Thyroid gland (tissue), 4 donors: ENCODE measurements around the gene MEOX2. TPM values are rescaled to one million over a fixed set of nuclear protein-coding genes. Genes with fewer than 3 reads are reported as not detected.

Source experiments
- DNase-seq, 2 donors: peaks; one replicate each; pipeline ENCODE4 v3.0.0-alpha.2; 2019
- H3K27ac ChIP-seq, 3 donors: fragments of 200-600 bp; sonication (generic); 1 replicate in 2 of 3; 2 replicates in 1 of 3; pipeline ENCODE4 v1.5.1; 2016 to 2019; ENCODE audit warnings: mild to moderate bottlenecking in 1 of 3, moderate library complexity in 1 of 3
- H3K27me3 ChIP-seq: fragments of 200-600 bp; sonication (generic); one replicate; pipeline ENCODE4 v1.5.1; 2019
- H3K36me3 ChIP-seq, 2 donors: fragments of 200-600 bp; sonication (generic); one replicate each; pipeline ENCODE4 v1.5.1; 2016 to 2019
- H3K4me1 ChIP-seq, 2 donors: fragments of 200-600 bp; sonication (generic); one replicate each; pipeline ENCODE4 v1.5.1; 2017 to 2019
- H3K4me3 ChIP-seq, 3 donors: fragments of 200-600 bp; sonication (generic); replicated peaks in 1 of 3; 1 replicate in 2 of 3; 2 replicates in 1 of 3; pipeline ENCODE4 v1.5.1; 2016; ENCODE audit warnings: mild to moderate bottlenecking in 1 of 3
- H3K9me3 ChIP-seq: fragments of 200-600 bp; sonication (generic); one replicate; pipeline ENCODE4 v1.5.1; 2017
- CTCF ChIP-seq, 6 experiments: fragments of 200-600 bp in 3 of 6; fragments of 450-650 bp in 3 of 6; sonication (generic) in 3 of 6; IDR thresholded peaks; one replicate each; pipeline ENCODE4 v1.5.1; 2016 to 2019; ENCODE audit warnings: antibody characterized with exemption in 6 of 6, mild to moderate bottlenecking in 2 of 6, inconsistent platforms in 1 of 6, moderate library complexity in 1 of 6
- POLR2A ChIP-seq, 2 donors: fragments of 450-650 bp; IDR thresholded peaks; one replicate each; pipeline ENCODE4 v1.6.1; 2017; ENCODE audit warnings: antibody characterized with exemption in 2 of 2, mild to moderate bottlenecking in 2 of 2, moderate library complexity in 1 of 2
- WGBS, 2 donors: methylation state at CpG; one replicate each; pipeline ENCODE4 v1.1.5; 2017; 5-methylcytosine and 5-hydroxymethylcytosine counted together
- intact Hi-C: fragments of 100-400 bp; cut with DNase I; formaldehyde crosslinking; loops from one replicate; pipeline ENCODE4 v1.15.1; 2023
- total RNA-seq, 4 donors: library from RNA; depleted of rRNA; stranded (reverse); fragments of >200 nt; gene quantifications; one replicate each; pipeline ENCODE4 v1.2.3, GENCODE V29; 2016

MEOX2 gene
- total RNA-seq, 4 donors from 2014 or later = 4.5 to 12.2 (median 7.8) TPM

GRCh38 chr7:15593382-15593781 is 93.1 kb downstream of the MEOX2 start:
- Histone ChIP-seq H3K36me3 (no peaks in the 10 kb centered on the region), H3K4me3 (no peak overlapping the region), H3K27me3 (no peaks in the 10 kb centered on the region), H3K9me3 (no peaks in the 10 kb centered on the region), H3K4me1 (no peaks in the 10 kb centered on the region), H3K27ac (no peak overlapping the region)
- no peak for TF ChIP-seq CTCF (IDR thresholded peaks at IDR 0.05)
- no peak for TF ChIP-seq POLR2A (IDR thresholded peaks at IDR 0.05)
- WGBS, 2 donors = 88 to 93% methylated on average over 3 of the region's 3 CpGs
- no peak for DNase-seq
- intact Hi-C loops = no loop called here

- no peak for DNase-seq
- H3K36me3 ChIP-seq = no peaks in the 10 kb centered on the region
- intact Hi-C loops = no loop called here
- no peaks in the 10 kb centered on the region for H3K4me1 ChIP-seq
- no peaks in the 10 kb centered on the region for H3K9me3 ChIP-seq
- 88 to 91% methylated on average over 4 of the region's 4 CpGs for WGBS, 2 donors
- no peak overlapping the region for H3K27ac ChIP-seq
- H3K4me3 ChIP-seq = no peak overlapping the region
- no peaks in the 10 kb centered on the region for H3K27me3 ChIP-seq
- TF ChIP-seq CTCF (IDR thresholded peaks at IDR 0.05) (no peak), POLR2A (IDR thresholded peaks at IDR 0.05) (no peak)
Observed at GRCh38 chr7:15586266-15586665, 100.2 kb downstream of the MEOX2 start.

- Histone ChIP-seq H3K4me1 (no peaks in the 10 kb centered on the region), H3K9me3 (no peaks in the 10 kb centered on the region), H3K27ac (no peak overlapping the region), H3K27me3 (no peaks in the 10 kb centered on the region), H3K36me3 (no peaks in the 10 kb centered on the region), H3K4me3 (no peak overlapping the region)
- no peak for TF ChIP-seq POLR2A (IDR thresholded peaks at IDR 0.05)
- TF ChIP-seq CTCF (IDR thresholded peaks at IDR 0.05) = no peak
- no peak for DNase-seq
- intact Hi-C loops = no loop called here
- WGBS, 2 donors = 92 to 95% methylated on average over 3 of the region's 3 CpGs
Observed at GRCh38 chr7:15584575-15584974, 101.9 kb downstream of the MEOX2 start.

- Histone ChIP-seq H3K4me1 (no peaks in the 10 kb centered on the region), H3K4me3 (no peak overlapping the region), H3K27me3 (no peaks in the 10 kb centered on the region), H3K36me3 (no peaks in the 10 kb centered on the region), H3K9me3 (no peaks in the 10 kb centered on the region), H3K27ac (no peak overlapping the region)
- TF ChIP-seq POLR2A (IDR thresholded peaks at IDR 0.05) = no peak
- WGBS, 2 donors = 80 to 96% methylated on average over 1 of the region's 1 CpG
- DNase-seq = no peak
- intact Hi-C loops = no loop called here
Observed at GRCh38 chr7:15582773-15583172, 103.7 kb downstream of the MEOX2 start.

GRCh38 chr7:15581352-15581951 is 105.0 kb downstream of the MEOX2 start:
- no peak overlapping the region for H3K4me3 ChIP-seq
- H3K27ac ChIP-seq = no peak overlapping the region
- WGBS, 2 donors = 71 to 77% methylated on average over 3 of the region's 3 CpGs
- DNase-seq = no peak
- no peaks in the 10 kb centered on the region for H3K27me3 ChIP-seq
- H3K4me1 ChIP-seq = no peaks in the 10 kb centered on the region
- no peak for TF ChIP-seq POLR2A (IDR thresholded peaks at IDR 0.05)
- TF ChIP-seq CTCF (IDR thresholded peaks at IDR 0.05) = no peak
- intact Hi-C loops = no loop called here
- H3K9me3 ChIP-seq = no peaks in the 10 kb centered on the region
- H3K36me3 ChIP-seq = no peaks in the 10 kb centered on the region
